Stomach (tissue), 4 donors: ENCODE measurements around the gene METTL5.

Source experiments
- CTCF ChIP-seq, 7 experiments: fragments of 450-650 bp in 4 of 7; fragments of 200-600 bp in 3 of 7; sonication (generic) in 3 of 7; IDR thresholded peaks; one replicate each; pipeline ENCODE4 v1.5.1; 2016 to 2019; ENCODE audit warnings: antibody characterized with exemption in 7 of 7, control low read depth in 2 of 7, mild to moderate bottlenecking in 1 of 7
- EP300 ChIP-seq: sonication (generic); formaldehyde crosslinking; IDR thresholded peaks from one replicate; pipeline ENCODE4 v1.6.1; 2017; ENCODE audit warnings: antibody characterized with exemption
- POLR2AphosphoS5 ChIP-seq, 3 donors: sonication (generic); formaldehyde crosslinking; IDR thresholded peaks; one replicate each; pipeline ENCODE4 v1.6.1; 2016; ENCODE audit warnings: antibody characterized with exemption in 3 of 3

- no peak for TF ChIP-seq CTCF (IDR thresholded peaks at IDR 0.05)
- TF ChIP-seq POLR2AphosphoS5 (IDR thresholded peaks at IDR 0.05) = no peak
- no peak for TF ChIP-seq EP300
Measured at GRCh38 chr2:169868951-169869350, 44.2 kb upstream of the METTL5 start.
